ENCODE data around the gene DOHH.
A peak's percentile ranks its signal among the peaks of the same experiment; 100 is the strongest.

The DOHH gene

GRCh38 chr19:3494559-3494958 lies 5.9 kb downstream of the DOHH start:
- Histone ChIP-seq H4K20me1 (peaks cover 31% of the 10 kb centered on the region), H3K36me3 (peaks cover 80% of the 10 kb centered on the region), H3K9me3 (no peaks in the 10 kb centered on the region), H3K27ac (no peak overlapping the region), H3K9ac (no peak overlapping the region), H3K4me1 (peaks cover 7% of the 10 kb centered on the region), H3K4me2 (no peak overlapping the region), H3K27me3 (no peaks in the 10 kb centered on the region), H3K4me3 (no peak overlapping the region)
- no peak for TF ChIP-seq Cebpa-rat (IDR thresholded peaks at IDR 0.05)

GRCh38 chr19:3494051-3494450 lies 6.4 kb downstream of the DOHH start:
- no peak overlapping the region for H3K27ac ChIP-seq
- no peak overlapping the region for H3K9ac ChIP-seq
- no peak for TF ChIP-seq Cebpa-rat (IDR thresholded peaks at IDR 0.05)
- H3K4me1 ChIP-seq: peaks cover 2% of the 10 kb centered on the region; the same call in 1 of the 2 replicates
- peaks cover 83% of the 10 kb centered on the region for H3K36me3 ChIP-seq
- H3K4me3 ChIP-seq: no peak overlapping the region
- no peak overlapping the region for H3K4me2 ChIP-seq
- H4K20me1 ChIP-seq: peaks cover 31% of the 10 kb centered on the region
- H3K9me3 ChIP-seq: no peaks in the 10 kb centered on the region
- H3K27me3 ChIP-seq: no peaks in the 10 kb centered on the region

GRCh38 chr19:3493651-3494050 lies 6.8 kb downstream of the DOHH start:
- no peak overlapping the region for H3K4me3 ChIP-seq
- H3K27me3 ChIP-seq: no peaks in the 10 kb centered on the region
- H3K4me2 ChIP-seq: no peak overlapping the region
- peaks cover 87% of the 10 kb centered on the region for H3K36me3 ChIP-seq
- peaks cover 31% of the 10 kb centered on the region for H4K20me1 ChIP-seq
- no peak overlapping the region for H3K27ac ChIP-seq
- H3K9me3 ChIP-seq: no peaks in the 10 kb centered on the region
- H3K4me1 ChIP-seq: no peaks in the 10 kb centered on the region
- H3K9ac ChIP-seq: no peak overlapping the region
- TF ChIP-seq Cebpa-rat (IDR thresholded peaks at IDR 0.05): no peak

GRCh38 chr19:3492919-3493318 lies 7.6 kb downstream of the DOHH start:
- Histone ChIP-seq H3K27ac (no peak overlapping the region), H3K4me2 (no peak overlapping the region), H3K4me3 (no peak overlapping the region), H3K27me3 (no peaks in the 10 kb centered on the region), H3K4me1 (no peaks in the 10 kb centered on the region), H4K20me1 (peaks cover 31% of the 10 kb centered on the region), H3K9me3 (no peaks in the 10 kb centered on the region), H3K9ac (no peak overlapping the region), H3K36me3 (peaks cover 91% of the 10 kb centered on the region)
- no peak for TF ChIP-seq Cebpa-rat (IDR thresholded peaks at IDR 0.05)

GRCh38 chr19:3492131-3492839 lies 8.2 kb downstream of the DOHH start:
- no peak for TF ChIP-seq Cebpa-rat (IDR thresholded peaks at IDR 0.05)
- peaks cover 89% of the 10 kb centered on the region for H3K36me3 ChIP-seq
- H3K4me3 ChIP-seq: no peak overlapping the region
- no peaks in the 10 kb centered on the region for H3K9me3 ChIP-seq
- H4K20me1 ChIP-seq: peaks cover 30% of the 10 kb centered on the region
- no peak overlapping the region for H3K27ac ChIP-seq
- H3K4me1 ChIP-seq: no peaks in the 10 kb centered on the region
- H3K27me3 ChIP-seq: no peaks in the 10 kb centered on the region
- H3K9ac ChIP-seq: no peak overlapping the region
- no peak overlapping the region for H3K4me2 ChIP-seq

GRCh38 chr19:3491396-3492119 lies 8.9 kb downstream of the DOHH start:
- Histone ChIP-seq H4K20me1 (peaks cover 22% of the 10 kb centered on the region), H3K36me3 (peaks cover 86% of the 10 kb centered on the region), H3K9ac (no peak overlapping the region), H3K4me3 (no peak overlapping the region), H3K4me1 (no peaks in the 10 kb centered on the region), H3K27ac (no peak overlapping the region), H3K9me3 (no peaks in the 10 kb centered on the region), H3K27me3 (no peaks in the 10 kb centered on the region), H3K4me2 (no peak overlapping the region)
- no peak for TF ChIP-seq Cebpa-rat (IDR thresholded peaks at IDR 0.05)

GRCh38 chr19:3483226-3483628 lies 17.2 kb downstream of the DOHH start, which contains the start of gene SMIM44:
Gene SMIM44, minus strand, starts transcription at chr19:3483441. Its CDS starts 38 bp downstream, at chr19:3483403.
- TF ChIP-seq Cebpa-rat (IDR thresholded peaks at IDR 0.05): no peak
- Histone ChIP-seq H3K36me3 (peaks cover 31% of the 10 kb centered on the region), H3K4me3 (no peak within 1 kb of the TSS), H3K27ac (no peak within 1 kb of the TSS), H3K27me3 (no peaks in the 10 kb centered on the region), H4K20me1 (no peaks in the 10 kb centered on the region), H3K9me3 (no peaks in the 10 kb centered on the region), H3K9ac (0 out of 2 replicates have a peak within 1 kb of the TSS, but pooled peaks have one; percentile 3), H3K4me1 (peaks cover 29% of the 10 kb centered on the region), H3K4me2 (no peak within 1 kb of the TSS)

GRCh38 chr19:3482507-3483225 lies 17.8 kb downstream of the DOHH start:
- Histone ChIP-seq H3K4me2 (no peak overlapping the region), H3K9ac (0 out of 2 replicates have a peak overlapping the region, but pooled peaks have one; percentile 3), H3K9me3 (no peaks in the 10 kb centered on the region), H3K27me3 (no peaks in the 10 kb centered on the region), H3K36me3 (peaks cover 26% of the 10 kb centered on the region; the same call in 1 of the 2 replicates), H3K4me3 (no peak overlapping the region), H4K20me1 (no peaks in the 10 kb centered on the region), H3K27ac (no peak overlapping the region), H3K4me1 (peaks cover 34% of the 10 kb centered on the region)
- TF ChIP-seq Cebpa-rat (IDR thresholded peaks at IDR 0.05): no peak

- no peak for TF ChIP-seq Cebpa-rat (IDR thresholded peaks at IDR 0.05)
- no peaks in the 10 kb centered on the region; the same call in 1 of the 2 replicates for H3K9me3 ChIP-seq
- peak overlapping the region; percentile 90 for H3K27ac ChIP-seq
- no peaks in the 10 kb centered on the region for H3K27me3 ChIP-seq
- peak overlapping the region; percentile 67; the same call in 1 of the 2 replicates for H3K9ac ChIP-seq
- 0 out of 2 replicates have a peak overlapping the region, but pooled peaks have one; percentile 62 for H3K4me3 ChIP-seq
- peak overlapping the region; percentile 88 for H3K4me2 ChIP-seq
- H3K4me1 ChIP-seq: peaks cover 38% of the 10 kb centered on the region
- H4K20me1 ChIP-seq: no peaks in the 10 kb centered on the region
- H3K36me3 ChIP-seq: peaks cover 20% of the 10 kb centered on the region; the same call in 1 of the 2 replicates
Observed at GRCh38 chr19:3481241-3482090, 19.0 kb downstream of the DOHH start.
